ENCODE results near the gene C5orf22. TPM values are rescaled to one million over a fixed set of nuclear protein-coding genes. Genes with fewer than 3 reads are reported as not detected.
"Not testable (repeated sequence)": the region's sequence is repeated elsewhere in the genome, so short reads cannot be mapped to it uniquely, and the experiment has no call there.

Gene C5orf22
- total RNA-seq, 4 donors from 2014 or later, result 5.6 to 31.0 (median 18.3) TPM

DNA sequence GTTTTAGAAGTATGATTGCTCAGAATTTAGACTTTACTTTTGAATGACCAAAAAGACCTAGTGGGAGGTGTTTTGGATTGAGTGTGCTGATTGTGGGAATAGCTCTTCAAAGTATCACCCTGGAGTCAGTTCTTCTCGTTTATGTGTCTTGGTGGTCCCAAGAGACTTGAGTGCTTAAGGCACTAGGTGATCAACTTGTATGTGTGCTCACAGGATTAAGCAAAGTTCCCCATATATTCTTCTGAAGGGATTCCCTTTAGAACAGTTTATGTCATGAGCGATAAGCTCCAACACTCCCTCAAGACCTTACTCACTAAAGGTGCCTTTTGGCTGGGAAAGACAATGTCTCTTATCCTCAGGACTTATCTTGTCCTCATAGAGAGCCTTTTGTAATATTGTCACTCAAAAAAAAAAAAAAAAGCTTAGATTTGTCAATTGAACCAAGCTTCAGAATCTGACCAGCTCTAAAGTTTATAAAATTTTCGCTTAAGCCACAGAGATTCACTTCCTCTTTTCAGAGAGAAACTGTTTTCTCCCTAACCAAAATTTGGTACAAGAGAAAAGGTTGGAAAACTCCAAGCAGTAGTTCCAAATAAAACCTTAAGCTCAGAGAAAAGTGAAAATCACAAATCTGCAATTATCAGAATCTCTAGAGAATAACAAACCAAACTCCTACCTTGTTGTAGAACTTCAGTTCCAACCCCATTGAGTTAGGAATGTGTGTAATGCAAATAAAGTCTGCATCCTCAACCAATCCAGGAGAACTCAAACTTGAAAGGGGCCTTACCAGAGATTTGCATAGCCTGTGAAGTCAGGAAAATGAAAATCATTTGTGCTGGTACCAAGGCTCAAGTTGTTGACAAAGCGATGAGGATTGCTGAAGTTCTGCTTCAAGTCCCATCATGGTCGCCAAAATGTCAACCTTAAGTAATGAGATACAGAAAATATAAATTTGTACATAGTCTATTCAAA lies 66.8 kb downstream of the C5orf22 start:
- H3K36me3 ChIP-seq, result no peaks in the 10 kb centered on the region
- H3K4me3 ChIP-seq, result no peak overlapping the region
- H3K4me1 ChIP-seq, result no peaks in the 10 kb centered on the region
- no peaks in the 10 kb centered on the region for H3K9me3 ChIP-seq
- H3K27me3 ChIP-seq, result no peaks in the 10 kb centered on the region
- no peak for TF ChIP-seq POLR2A (IDR thresholded peaks at IDR 0.05)
- TF ChIP-seq, protein P1, sequence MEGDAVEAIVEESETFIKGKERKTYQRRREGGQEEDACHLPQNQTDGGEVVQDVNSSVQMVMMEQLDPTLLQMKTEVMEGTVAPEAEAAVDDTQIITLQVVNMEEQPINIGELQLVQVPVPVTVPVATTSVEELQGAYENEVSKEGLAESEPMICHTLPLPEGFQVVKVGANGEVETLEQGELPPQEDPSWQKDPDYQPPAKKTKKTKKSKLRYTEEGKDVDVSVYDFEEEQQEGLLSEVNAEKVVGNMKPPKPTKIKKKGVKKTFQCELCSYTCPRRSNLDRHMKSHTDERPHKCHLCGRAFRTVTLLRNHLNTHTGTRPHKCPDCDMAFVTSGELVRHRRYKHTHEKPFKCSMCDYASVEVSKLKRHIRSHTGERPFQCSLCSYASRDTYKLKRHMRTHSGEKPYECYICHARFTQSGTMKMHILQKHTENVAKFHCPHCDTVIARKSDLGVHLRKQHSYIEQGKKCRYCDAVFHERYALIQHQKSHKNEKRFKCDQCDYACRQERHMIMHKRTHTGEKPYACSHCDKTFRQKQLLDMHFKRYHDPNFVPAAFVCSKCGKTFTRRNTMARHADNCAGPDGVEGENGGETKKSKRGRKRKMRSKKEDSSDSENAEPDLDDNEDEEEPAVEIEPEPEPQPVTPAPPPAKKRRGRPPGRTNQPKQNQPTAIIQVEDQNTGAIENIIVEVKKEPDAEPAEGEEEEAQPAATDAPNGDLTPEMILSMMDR (IDR thresholded peaks at IDR 0.05), result no peak
- DNase-seq, result no peak
- H3K27ac ChIP-seq, result no peak overlapping the region
- intact Hi-C loops (cut with DNase I; ENCODE audit: low total_unique reads), result no loop called here

DNA sequence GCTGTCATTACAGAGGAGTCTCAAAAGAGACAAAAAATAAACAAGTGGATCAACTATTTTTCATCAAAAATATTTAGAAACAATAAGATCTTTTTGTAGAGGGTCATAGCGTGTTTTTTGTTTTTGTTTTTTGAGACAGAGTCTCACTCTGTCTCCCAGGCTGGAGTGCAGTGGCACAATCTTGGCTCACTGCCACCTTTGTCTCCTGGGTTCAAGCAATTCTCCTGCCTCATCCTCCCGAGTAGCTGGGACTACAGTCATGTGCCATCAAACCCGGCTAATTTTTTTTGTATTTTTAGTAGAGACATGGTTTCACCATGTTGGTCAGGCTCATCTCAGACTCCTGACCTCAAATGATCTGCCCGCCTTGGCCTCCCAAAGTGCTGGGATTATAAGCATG lies 70.2 kb downstream of the C5orf22 start:
- H3K9me3 ChIP-seq; intact Hi-C loops (cut with DNase I; ENCODE audit: low total_unique reads); H3K4me3 ChIP-seq; DNase-seq; H3K4me1 ChIP-seq; H3K27ac ChIP-seq; H3K27me3 ChIP-seq; H3K36me3 ChIP-seq: not testable (repeated sequence)

DNA sequence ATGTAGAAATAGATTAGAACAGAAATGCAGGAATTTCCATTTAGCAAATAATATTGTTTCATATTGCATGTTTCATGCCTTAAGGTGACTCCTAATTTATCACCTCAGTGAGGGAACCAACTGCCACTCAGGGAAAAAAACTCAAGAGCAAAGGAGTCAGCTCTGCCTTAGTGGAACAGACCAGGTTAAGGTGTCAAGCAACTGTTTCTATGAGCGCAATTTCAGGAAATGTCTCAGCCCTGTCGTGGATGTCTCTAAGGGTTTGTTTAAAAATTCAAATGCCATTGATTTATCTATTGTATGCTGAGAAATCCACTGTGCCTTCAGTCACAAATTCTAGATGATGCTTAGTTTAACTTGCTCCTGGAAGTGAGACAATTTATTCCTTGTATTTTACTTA lies 72.1 kb downstream of the C5orf22 start:
- no peak overlapping the region for H3K4me3 ChIP-seq
- no peaks in the 10 kb centered on the region for H3K9me3 ChIP-seq
- no peak for TF ChIP-seq POLR2A (IDR thresholded peaks at IDR 0.05)
- TF ChIP-seq, protein P1 (IDR thresholded peaks at IDR 0.05), result no peak
- intact Hi-C loops (cut with DNase I; ENCODE audit: low total_unique reads), result no loop called here
- no peak overlapping the region for H3K27ac ChIP-seq
- H3K4me1 ChIP-seq, result no peaks in the 10 kb centered on the region
- DNase-seq, result no peak
- H3K27me3 ChIP-seq, result no peaks in the 10 kb centered on the region
- no peaks in the 10 kb centered on the region for H3K36me3 ChIP-seq

DNA sequence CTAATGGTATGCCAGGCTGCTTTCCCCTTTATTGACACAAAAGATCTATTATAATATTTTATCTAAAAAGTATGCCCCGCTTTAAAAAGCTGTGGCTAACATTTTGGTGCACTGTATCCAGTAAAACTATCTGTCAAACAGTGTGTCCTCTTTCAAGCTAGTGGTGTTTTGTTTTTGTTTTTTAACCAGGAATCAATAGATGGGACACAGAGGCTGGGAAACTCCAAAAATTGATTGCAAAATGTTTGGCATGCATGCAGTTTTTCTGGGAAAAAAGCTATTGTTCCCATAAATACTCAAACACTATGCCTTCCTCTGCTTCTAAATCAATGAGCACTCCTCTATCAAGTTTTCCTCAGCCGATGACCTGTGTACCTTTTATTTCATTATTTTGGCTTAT lies 72.5 kb downstream of the C5orf22 start:
- no peak overlapping the region for H3K27ac ChIP-seq
- intact Hi-C loops (cut with DNase I; ENCODE audit: low total_unique reads), result no loop called here
- no peak for DNase-seq
- H3K4me3 ChIP-seq, result no peak overlapping the region
- H3K4me1 ChIP-seq, result no peaks in the 10 kb centered on the region
- H3K27me3 ChIP-seq, result no peaks in the 10 kb centered on the region
- TF ChIP-seq, protein P1 (IDR thresholded peaks at IDR 0.05), result no peak
- no peak for TF ChIP-seq POLR2A (IDR thresholded peaks at IDR 0.05)
- no peaks in the 10 kb centered on the region for H3K9me3 ChIP-seq
- no peaks in the 10 kb centered on the region for H3K36me3 ChIP-seq

Small RNA genes lying within 50 kb of the gene (small RNA-seq; reads per million reads assigned to genes)
- gene RF00019 (not detected), gene RNU6-363P (not detected)

Other genes with a start within 250 kb of the C5orf22 start
- 10 to 100 TPM; 17.2 to 82.1 (median 40.5) TPM for gene DROSHA, start 208 bp upstream of the C5orf22 start, total RNA-seq
- 10 to 100 TPM in 2 of 4 donors, 1 to 10 TPM in 2; 6.2 to 21.4 (median 11.8) TPM for gene PDZD2, start 106.8 kb downstream of the C5orf22 start, total RNA-seq